SK-N-SH treated with all-trans-retinoic acid at 6 μM for 48 hours (cell line): ENCODE results near the gene CRIP2.

Experiments used
- ATAC-seq: fragments of 200-7000 bp; cut with Tn5 transposase; 3 replicates; pipeline ENCODE4 v1.9.1; 2020; ENCODE audit warnings: mild to moderate bottlenecking, moderate library complexity
- ARNTL ChIP-seq: fragments of 450-650 bp; formaldehyde crosslinking; IDR thresholded peaks from 2 replicates; pipeline ENCODE4 v1.5.0; 2020; ENCODE audit warnings: low read depth, mild to moderate bottlenecking, moderate library complexity, borderline replicate concordance
- CREB5 ChIP-seq: fragments of 250-450 bp; sonication (Bioruptor Pico); IDR thresholded peaks from 2 replicates; pipeline ENCODE4 v1.5.1; 2020; ENCODE audit warnings: low read depth, mild to moderate bottlenecking, moderate library complexity
- CSDC2 ChIP-seq: fragments of 250-450 bp; sonication (Bioruptor Pico); IDR thresholded peaks from 2 replicates; pipeline ENCODE4 v1.5.0; 2020; ENCODE audit warnings: mild to moderate bottlenecking, moderate library complexity
- CSRNP3 ChIP-seq: fragments of 250-450 bp; sonication (Bioruptor Pico); IDR thresholded peaks from 2 replicates; pipeline ENCODE4 v1.5.1; 2021; ENCODE audit warnings: mild to moderate bottlenecking, moderate library complexity
- ESRRG ChIP-seq: fragments of 250-450 bp; sonication (Bioruptor Pico); IDR thresholded peaks from 2 replicates; pipeline ENCODE4 v1.6.1; 2021; ENCODE audit warnings: mild to moderate bottlenecking
- ISL1 ChIP-seq: fragments of 250-450 bp; sonication (Bioruptor Pico); IDR thresholded peaks from 2 replicates; pipeline ENCODE4 v2.1.2; 2022; ENCODE audit warnings: mild to moderate bottlenecking, moderate library complexity
- OSR1 ChIP-seq: fragments of 250-450 bp; sonication (Bioruptor Pico); IDR thresholded peaks from 2 replicates; pipeline ENCODE4 v1.8.0; 2022; ENCODE audit warnings: moderate library complexity, mild to moderate bottlenecking, inconsistent platforms
- PATZ1 ChIP-seq: fragments of 250-450 bp; sonication (Bioruptor Pico); IDR thresholded peaks from 2 replicates; pipeline ENCODE4 v1.8.0; 2020; ENCODE audit warnings: mild to moderate bottlenecking, moderate library complexity, borderline replicate concordance
- POU6F1 ChIP-seq: fragments of 250-450 bp; sonication (Bioruptor Pico); IDR thresholded peaks from 2 replicates; pipeline ENCODE4 v1.8.0; 2021; ENCODE audit warnings: low read depth, mild to moderate bottlenecking, moderate library complexity, borderline replicate concordance
- PPARA ChIP-seq: fragments of 250-450 bp; sonication (Bioruptor Pico); IDR thresholded peaks from 2 replicates; pipeline ENCODE4 v1.5.0; 2020; ENCODE audit warnings: mild to moderate bottlenecking, borderline replicate concordance
- RARB ChIP-seq: fragments of 250-450 bp; sonication (Bioruptor Pico); IDR thresholded peaks from 2 replicates; pipeline ENCODE4 v1.8.0; 2021; ENCODE audit warnings: mild to moderate bottlenecking, moderate library complexity
- SNAI2 ChIP-seq: fragments of 250-450 bp; sonication (Bioruptor Pico); IDR thresholded peaks from 2 replicates; pipeline ENCODE4 v1.5.0; 2020; ENCODE audit warnings: mild to moderate bottlenecking, moderate library complexity
- TCF4 ChIP-seq: fragments of 250-450 bp; sonication (Bioruptor Pico); IDR thresholded peaks from 2 replicates; pipeline ENCODE4 v1.8.0; 2021; ENCODE audit warnings: mild to moderate bottlenecking, moderate library complexity, borderline replicate concordance
- TOX ChIP-seq: fragments of 250-450 bp; sonication (Bioruptor Pico); IDR thresholded peaks from 2 replicates; pipeline ENCODE4 v1.8.0; 2021; ENCODE audit warnings: mild to moderate bottlenecking, moderate library complexity, borderline replicate concordance
- TSHZ2 ChIP-seq: fragments of 250-450 bp; sonication (Bioruptor Pico); IDR thresholded peaks from 2 replicates; pipeline ENCODE4 v1.5.0; 2020; ENCODE audit warnings: mild to moderate bottlenecking, moderate library complexity
- ZC3H10 ChIP-seq: fragments of 250-450 bp; sonication (Bioruptor Pico); IDR thresholded peaks from 2 replicates; pipeline ENCODE4 v1.5.1; 2021; ENCODE audit warnings: mild to moderate bottlenecking, moderate library complexity
- ZFP3 ChIP-seq: fragments of 250-450 bp; sonication (Bioruptor Pico); IDR thresholded peaks from 2 replicates; pipeline ENCODE4 v1.5.0; 2020; ENCODE audit warnings: mild to moderate bottlenecking, moderate library complexity
- ZFP30 ChIP-seq: fragments of 450-650 bp; formaldehyde crosslinking; IDR thresholded peaks from 2 replicates; pipeline ENCODE4 v1.5.0; 2022; ENCODE audit warnings: mild to moderate bottlenecking, moderate library complexity
- ZNF565 ChIP-seq: fragments of 450-650 bp; formaldehyde crosslinking; conservative IDR thresholded peaks from 2 replicates; pipeline ENCODE4 v1.5.0; 2020; ENCODE audit warnings: low read depth, mild to moderate bottlenecking, moderate library complexity
- ZNF70 ChIP-seq: fragments of 450-650 bp; formaldehyde crosslinking; IDR thresholded peaks from 2 replicates; pipeline ENCODE4 v1.5.0; 2020; ENCODE audit warnings: mild to moderate bottlenecking, moderate library complexity
- ZNF8 ChIP-seq: fragments of 450-650 bp; formaldehyde crosslinking; IDR thresholded peaks from 2 replicates; pipeline ENCODE4 v1.5.0; 2020; ENCODE audit warnings: mild to moderate bottlenecking, moderate library complexity

Gene CRIP2

GRCh38 chr14:105426416-105427130 is 48.0 kb upstream of the CRIP2 start:
- TF ChIP-seq ZC3H10 (CRISPR knock-in tag) (no peak), TCF4 (no peak), ZFP30 (CRISPR knock-in tag) (no peak), ARNTL (no peak), CREB5 (CRISPR knock-in tag) (no peak), ZNF565 (CRISPR knock-in tag) (no peak), ZFP3 (CRISPR knock-in tag) (no peak), PATZ1 (CRISPR knock-in tag) (no peak), POU6F1 (no peak), ZNF8 (CRISPR knock-in tag) (no peak), PPARA (CRISPR knock-in tag) (no peak), RARB (CRISPR knock-in tag) (no peak), TOX (CRISPR knock-in tag) (no peak), ISL1 (no peak), OSR1 (no peak)
- TF ChIP-seq, all 23 proteins: peak for 0
- ATAC-seq: no peak

GRCh38 chr14:105427412-105427811 is 47.2 kb upstream of the CRIP2 start:
- TF ChIP-seq ZNF8 (CRISPR knock-in tag): no peak
- TF ChIP-seq RARB (CRISPR knock-in tag): no peak
- no peak for TF ChIP-seq TCF4
- TF ChIP-seq ISL1: no peak
- no peak for TF ChIP-seq ZNF565 (CRISPR knock-in tag)
- no peak for TF ChIP-seq CSDC2 (CRISPR knock-in tag)
- no peak for TF ChIP-seq SNAI2 (CRISPR knock-in tag)
- TF ChIP-seq TSHZ2 (CRISPR knock-in tag): no peak
- no peak for TF ChIP-seq POU6F1
- no peak for TF ChIP-seq ZC3H10 (CRISPR knock-in tag)
- no peak for TF ChIP-seq ZNF70
- no peak for TF ChIP-seq PPARA (CRISPR knock-in tag)
- TF ChIP-seq ESRRG (CRISPR knock-in tag): no peak
- no peak for TF ChIP-seq CSRNP3 (CRISPR knock-in tag)
- TF ChIP-seq CREB5 (CRISPR knock-in tag): no peak
- TF ChIP-seq PATZ1 (CRISPR knock-in tag): no peak
- no peak for ATAC-seq
